Loucy (cell line): Measurements from ENCODE around the gene RGR.

Experiments
- CTCF ChIP-seq: fragments of 200-600 bp; sonication (generic); conservative IDR thresholded peaks from 2 replicates; pipeline ENCODE4 v1.5.1; 2014; ENCODE audit warnings: mild to moderate bottlenecking, antibody characterized with exemption, low read length
- EZH2phosphoT487 ChIP-seq: fragments of 200-600 bp; IDR thresholded peaks from 2 replicates; pipeline ENCODE4 v1.6.1; 2018; ENCODE audit warnings: antibody characterized with exemption, mild to moderate bottlenecking, moderate library complexity, borderline replicate concordance

- TF ChIP-seq CTCF (no peak), EZH2phosphoT487 (no peak)
These were observed 5.9 kb upstream of the RGR start for GRCh38 chr10:84238909-84239308.
